GM12891 (cell line): ENCODE measurements around the gene CNTFR. TPM values are rescaled to one million over a fixed set of nuclear protein-coding genes. Genes with fewer than 3 reads are reported as not detected.
"Not testable (repeated sequence)": the region's sequence is repeated elsewhere in the genome, so short reads cannot be mapped to it uniquely, and the experiment has no call there.

ENCODE experiments used
- DNase-seq: peaks from one replicate; pipeline ENCODE4 v3.0.0; 2011; ENCODE audit warnings: low spot score; ENCODE audit not compliant: insufficient read length
- FAIRE-seq: peaks from 2 replicates; lab custom pipeline; 2011; peaks lifted over from hg19 to GRCh38; lab: Jason Lieb, UNC
- PAX5 ChIP-seq: IDR thresholded peaks from 2 replicates; pipeline ENCODE4 v1.6.1; 2011; ENCODE audit warnings: low read length, moderate library complexity, mild to moderate bottlenecking; ENCODE audit not compliant: insufficient read depth, severe bottlenecking
- POLR2A ChIP-seq: IDR thresholded peaks from 2 replicates; pipeline ENCODE4 v1.6.1; 2011; ENCODE audit warnings: low read depth, low read length, control low read depth
- POLR2AphosphoS5 ChIP-seq: IDR thresholded peaks from 2 replicates; pipeline ENCODE4 v1.6.1; 2011; ENCODE audit warnings: low read depth, low read length, control low read depth
- POU2F2 ChIP-seq: IDR thresholded peaks from 2 replicates; pipeline ENCODE4 v1.6.1; 2011; ENCODE audit warnings: low read depth, mild to moderate bottlenecking, control low read depth, low read length, moderate library complexity
- SPI1 ChIP-seq: IDR thresholded peaks from 2 replicates; pipeline ENCODE4 v1.6.1; 2011; ENCODE audit warnings: low read depth, low read length, control low read depth
- TAF1 ChIP-seq: IDR thresholded peaks from 2 replicates; pipeline ENCODE4 v1.6.1; 2011; ENCODE audit warnings: low read depth, low read length, control low read depth
- polyA plus RNA-seq: library from polyadenylated mRNA; unstranded; fragments of >200 nt; gene quantifications from one replicate; pipeline ENCODE4 v1.2.1, GENCODE V29; 2012; ENCODE audit warnings: low read depth, missing spikeins, inconsistent platforms; ENCODE audit not compliant: missing spikeins

CNTFR gene, protein sequence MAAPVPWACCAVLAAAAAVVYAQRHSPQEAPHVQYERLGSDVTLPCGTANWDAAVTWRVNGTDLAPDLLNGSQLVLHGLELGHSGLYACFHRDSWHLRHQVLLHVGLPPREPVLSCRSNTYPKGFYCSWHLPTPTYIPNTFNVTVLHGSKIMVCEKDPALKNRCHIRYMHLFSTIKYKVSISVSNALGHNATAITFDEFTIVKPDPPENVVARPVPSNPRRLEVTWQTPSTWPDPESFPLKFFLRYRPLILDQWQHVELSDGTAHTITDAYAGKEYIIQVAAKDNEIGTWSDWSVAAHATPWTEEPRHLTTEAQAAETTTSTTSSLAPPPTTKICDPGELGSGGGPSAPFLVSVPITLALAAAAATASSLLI
- polyA plus RNA-seq, result not detected

DNA sequence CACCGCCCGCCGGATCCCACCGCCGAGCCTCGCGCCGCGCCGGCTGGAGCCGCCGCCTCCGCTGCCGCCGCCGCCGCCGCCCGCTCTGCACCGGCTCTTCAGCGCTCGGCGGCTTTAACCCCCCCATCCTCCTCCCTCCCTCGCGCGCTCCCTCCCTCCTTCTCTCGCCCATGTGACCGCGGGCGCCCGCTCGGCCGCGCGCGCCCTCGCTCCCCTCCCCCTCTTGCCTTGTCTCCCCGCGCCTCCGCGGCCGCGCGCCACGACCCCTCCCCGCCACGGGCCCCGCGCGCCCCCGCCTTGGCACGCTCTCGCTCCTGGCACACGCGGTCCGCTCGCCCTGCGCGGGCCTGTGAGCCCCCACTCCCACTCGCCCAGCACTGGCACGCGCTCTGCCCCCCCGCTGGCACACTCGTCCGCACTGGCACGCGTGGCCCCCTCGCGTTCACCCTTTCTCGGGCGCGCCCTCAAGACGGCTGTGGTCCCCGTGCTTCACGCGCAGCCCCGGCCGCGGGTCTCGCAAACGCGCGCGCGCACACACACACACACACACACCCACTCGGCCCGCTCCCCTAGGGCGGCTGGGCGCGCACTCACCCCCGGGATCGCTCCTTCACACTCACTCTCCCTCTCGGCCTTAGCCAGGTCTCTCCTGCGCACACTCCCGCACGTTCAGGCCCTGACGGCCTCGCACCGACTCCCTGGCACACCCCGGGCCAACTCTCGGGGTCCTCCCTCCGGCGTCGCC lies at the start of gene CNTFR:
Gene CNTFR, minus strand, starts transcription at position 89 of the 745 bp plus-strand sequence. CDS start 20,743 bp downstream, outside the sequence.
- FAIRE-seq (no peak), DNase-seq (no peak)
- no peak for TF ChIP-seq SPI1
- TF ChIP-seq POLR2AphosphoS5, result no peak
- no peak for TF ChIP-seq PAX5
- TF ChIP-seq TAF1, result no peak
- TF ChIP-seq POLR2A, result no peak
- no peak for TF ChIP-seq POU2F2

DNA sequence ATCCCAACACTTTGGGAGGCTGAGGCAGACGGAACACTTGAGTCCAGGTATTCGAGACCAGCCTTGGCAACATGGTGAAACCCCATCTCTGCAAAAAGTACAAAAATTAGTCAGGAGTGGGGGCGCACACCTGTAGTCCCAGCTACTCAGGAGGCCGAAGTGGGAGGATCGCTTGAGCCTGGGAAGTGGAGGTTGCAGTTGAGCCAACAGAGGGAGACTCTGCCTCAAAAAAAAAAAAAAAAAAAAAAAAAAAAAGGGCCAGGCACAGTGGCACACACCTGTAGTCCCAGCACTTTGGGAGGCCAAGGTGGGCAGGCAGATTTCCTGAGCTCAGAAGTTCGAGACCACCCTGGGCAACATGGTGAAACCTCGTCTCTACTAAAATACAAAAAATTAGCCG lies 49.8 kb upstream of the CNTFR start:
- not testable (repeated sequence) for FAIRE-seq, DNase-seq

DNA sequence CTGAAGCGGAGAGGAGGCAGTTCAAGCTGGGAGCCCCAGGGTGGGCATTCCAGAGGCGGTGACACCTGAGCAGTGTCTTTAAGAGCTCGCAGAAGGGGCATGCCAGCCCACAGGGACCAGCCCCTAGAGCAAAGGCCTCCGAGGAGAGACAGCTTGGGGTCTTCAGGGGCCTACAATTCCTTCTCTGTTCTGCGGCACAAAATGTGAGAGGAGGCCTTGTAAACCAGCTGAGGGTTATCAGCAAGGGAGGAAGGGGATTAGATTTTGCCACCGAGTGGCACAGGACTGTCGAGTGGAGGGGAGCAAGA lies 48.6 kb upstream of the CNTFR start:
- FAIRE-seq (peak; percentile 35), DNase-seq (no peak)
- TF ChIP-seq TAF1, result no peak
- no peak; the same call in 1 of the 2 replicates for TF ChIP-seq POLR2AphosphoS5
- TF ChIP-seq POU2F2, result no peak
- no peak for TF ChIP-seq POLR2A
- TF ChIP-seq SPI1, result no peak
- TF ChIP-seq PAX5, result no peak

DNA sequence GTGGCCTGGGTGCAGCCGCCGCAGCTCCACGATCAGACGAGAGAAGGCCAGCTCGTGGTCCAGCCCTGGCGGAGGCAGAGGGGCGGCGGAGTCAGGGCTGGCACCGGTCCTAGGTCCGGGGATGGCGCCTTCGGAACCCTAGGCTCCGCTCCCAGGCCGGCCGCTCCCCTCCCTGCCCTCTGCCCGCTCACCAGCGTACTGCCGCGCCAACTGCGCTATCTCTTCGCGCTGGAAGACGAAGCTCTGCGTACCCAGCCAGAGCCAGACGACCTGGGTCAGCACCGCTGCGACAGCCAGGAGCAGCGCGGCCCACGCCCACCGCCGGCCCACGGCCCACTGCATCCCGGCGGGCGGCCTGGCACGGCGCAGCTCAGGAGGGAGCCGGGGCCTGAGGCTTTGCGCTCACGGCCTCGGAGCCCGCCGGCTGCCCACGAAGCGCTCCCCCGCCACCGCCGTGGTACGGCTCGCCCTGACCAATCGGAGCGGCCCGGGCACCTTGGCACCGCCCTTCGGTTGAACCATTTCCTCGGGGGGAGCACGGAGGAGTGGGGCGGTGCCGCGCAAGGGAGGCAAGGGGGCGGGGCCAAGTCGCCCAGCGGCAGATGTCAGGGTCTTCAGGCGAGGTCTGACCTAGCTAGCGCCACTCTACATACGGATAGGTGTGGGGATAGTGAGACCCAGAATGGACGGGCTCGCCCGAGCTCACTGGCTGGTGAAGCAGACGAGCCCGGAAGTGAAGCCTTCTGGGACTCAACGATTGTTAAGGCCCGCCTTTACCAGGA lies 48.0 kb upstream of the CNTFR start, which contains the start of gene SIGMAR1:
Gene SIGMAR1, minus strand, starts transcription at position 432 of the 782 bp plus-strand sequence. Its CDS starts 90 bp downstream, at position 342.
- FAIRE-seq, result peak; percentile 93
- no peak for TF ChIP-seq TAF1
- peak; percentile 39; the same call in 1 of the 2 replicates for TF ChIP-seq POLR2AphosphoS5
- TF ChIP-seq PAX5, result no peak
- TF ChIP-seq SPI1, result no peak
- peak; percentile 47; the same call in 1 of the 2 replicates for TF ChIP-seq POLR2A
- TF ChIP-seq POU2F2, result no peak
- DNase-seq, result peak; percentile 92

DNA sequence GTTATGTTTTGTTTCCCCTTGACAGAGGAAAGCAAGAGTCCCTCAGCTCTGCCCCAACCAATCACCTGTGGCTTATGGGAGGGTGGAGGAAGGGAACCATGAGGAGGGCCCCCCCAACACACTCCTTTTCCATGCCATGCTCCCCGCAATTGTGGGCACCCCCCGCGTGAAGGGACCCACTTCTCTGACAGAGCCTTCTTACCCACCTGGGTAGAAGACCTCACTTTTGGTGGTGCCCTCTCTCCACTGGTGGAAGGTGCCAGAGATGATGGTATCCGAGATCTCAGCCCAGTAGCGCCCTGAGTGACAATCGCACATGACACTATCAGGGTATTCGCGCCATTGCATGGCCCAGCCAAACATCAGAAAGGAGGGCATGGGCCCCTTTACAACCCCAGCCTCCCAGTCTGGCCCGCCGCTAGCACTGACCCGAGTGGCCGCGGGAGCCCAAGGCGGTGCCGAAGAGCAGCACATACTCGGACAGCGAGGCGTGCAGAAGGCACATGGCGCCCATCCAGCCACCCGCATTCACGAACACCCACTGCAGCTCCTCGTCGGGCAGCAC lies 47.3 kb upstream of the CNTFR start:
- FAIRE-seq, result no peak
- TF ChIP-seq POLR2AphosphoS5, result no peak
- no peak for TF ChIP-seq POLR2A
- no peak for TF ChIP-seq POU2F2
- TF ChIP-seq PAX5, result no peak
- no peak for TF ChIP-seq TAF1
- DNase-seq, result no peak

DNA sequence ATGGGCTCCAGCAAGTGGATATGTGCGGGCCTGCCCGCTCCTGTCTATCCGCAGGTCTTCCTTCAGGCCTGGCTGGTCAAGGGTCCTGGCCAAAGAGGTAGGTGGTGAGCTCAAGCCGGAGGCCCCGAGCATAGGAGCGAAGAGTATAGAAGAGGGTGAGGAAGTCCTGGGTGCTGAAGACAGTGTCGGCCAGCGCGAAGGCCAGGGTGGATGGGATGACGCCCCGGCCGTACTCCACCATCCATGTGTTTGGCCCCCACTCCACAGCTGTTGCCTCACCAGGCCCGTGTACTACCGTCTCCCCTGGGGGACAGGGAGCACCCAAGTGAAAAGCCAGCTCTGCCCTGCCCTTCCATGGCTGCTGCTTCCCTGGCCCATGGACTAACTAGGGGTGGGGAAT lies 46.0 kb upstream of the CNTFR start:
- FAIRE-seq (no peak), DNase-seq (no peak)
- no peak for TF ChIP-seq SPI1
- no peak for TF ChIP-seq TAF1
- TF ChIP-seq POLR2AphosphoS5, result no peak
- no peak for TF ChIP-seq POU2F2
- no peak for TF ChIP-seq POLR2A
- no peak for TF ChIP-seq PAX5

DNA sequence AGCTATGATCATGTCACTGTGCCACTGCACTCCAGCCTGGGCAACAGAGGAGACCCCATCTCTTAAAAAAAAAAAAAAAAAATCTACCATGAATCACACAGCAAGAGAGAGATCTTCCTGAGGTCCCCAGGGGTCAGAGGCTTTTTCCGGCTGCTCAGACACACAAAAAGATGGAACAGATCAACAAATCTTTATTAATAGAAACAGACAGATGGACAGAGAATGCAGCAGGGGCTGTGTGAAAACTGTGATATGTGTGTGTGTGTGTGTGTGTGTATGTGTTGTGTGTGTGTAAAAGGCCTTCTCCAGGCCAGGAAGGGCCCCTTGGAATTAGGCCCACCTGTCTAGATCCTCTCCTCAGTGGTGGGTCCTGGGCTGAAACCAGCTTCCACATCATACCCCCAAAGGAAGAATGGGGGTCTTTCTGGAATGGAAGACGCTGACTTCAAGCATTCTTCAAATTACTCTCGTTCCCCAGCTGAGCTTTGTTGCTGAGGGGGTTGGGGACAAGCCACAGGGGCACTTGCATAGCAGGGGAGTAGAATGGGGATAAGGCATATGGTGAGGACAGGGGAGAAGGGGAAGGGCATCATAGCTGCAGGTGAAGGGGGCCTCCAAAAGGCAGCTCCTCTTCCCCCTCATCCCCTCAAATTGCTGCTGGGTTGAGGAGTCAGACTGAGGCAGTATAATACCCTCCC lies 45.2 kb upstream of the CNTFR start:
- DNase-seq, result no peak
- no peak for FAIRE-seq

DNA sequence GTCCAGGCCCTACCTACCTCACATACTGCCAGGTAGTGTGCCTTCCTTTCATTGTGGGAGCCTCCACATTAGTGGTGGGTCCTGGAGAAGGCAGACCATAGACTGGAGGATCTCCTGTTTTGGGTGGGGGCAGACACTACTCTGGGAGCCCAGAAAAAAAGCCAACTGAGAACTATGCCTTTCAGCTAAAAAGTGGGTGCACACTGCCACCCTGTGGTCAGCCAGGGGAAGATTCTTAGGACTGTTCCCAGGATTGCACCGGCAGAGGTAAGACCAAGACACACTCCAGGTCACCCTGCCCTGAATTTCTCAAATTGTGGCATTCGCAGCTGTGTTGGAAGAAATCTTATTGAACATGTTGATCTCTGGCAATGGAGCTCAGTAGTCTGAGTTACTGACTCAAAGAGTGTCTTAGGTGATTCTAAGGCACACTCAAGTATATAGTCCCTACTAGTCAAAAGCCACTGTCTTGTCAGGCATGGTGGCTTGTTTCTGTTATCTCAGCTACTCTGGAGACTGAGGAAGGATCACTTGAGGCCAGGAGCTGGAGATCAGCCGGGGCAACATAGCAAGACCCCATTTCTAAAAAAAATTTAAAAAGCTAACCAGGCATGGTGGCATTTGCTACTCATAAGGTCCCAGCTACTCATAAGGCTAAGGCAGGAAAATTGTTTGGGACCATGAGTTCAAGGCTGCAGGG lies 44.5 kb upstream of the CNTFR start:
- TF ChIP-seq TAF1, result no peak
- no peak for TF ChIP-seq PAX5
- TF ChIP-seq POLR2A, result no peak
- TF ChIP-seq POLR2AphosphoS5, result no peak
- TF ChIP-seq POU2F2, result no peak
- no peak for TF ChIP-seq SPI1
- FAIRE-seq (peak; percentile 90), DNase-seq (no peak)

More for the DNA sequence above, 45.2 kb upstream of the CNTFR start:
- TF ChIP-seq POU2F2 (no peak), TAF1 (no peak), SPI1 (no peak), PAX5 (no peak), POLR2AphosphoS5 (no peak), POLR2A (no peak)
